Activated B cell treated with CpG ODN at 0.5 μM for 24 hours (primary cell): ENCODE data around the gene RTF2. TPM values are rescaled to one million over a fixed set of nuclear protein-coding genes. Genes with fewer than 3 reads are reported as not detected.

Experiments
- ATAC-seq: fragments of 200-7000 bp; cut with Tn5 transposase; one replicate; pipeline ENCODE4 v1.10.0; 2021; ENCODE audit warnings: low read depth, mild to moderate bottlenecking, moderate library complexity
- CTCF ChIA-PET: fragments of 350-600 bp; sonication (Branson Sonifier 250); formaldehyde crosslinking; loops from one replicate; lab custom pipeline; 2021; ENCODE audit warnings: antibody characterized with exemption; lab: Charles Lee
- POLR2A ChIA-PET: fragments of 350-600 bp; sonication (Branson Sonifier 250); formaldehyde crosslinking; loops from one replicate; lab custom pipeline; 2021; ENCODE audit warnings: antibody characterized with exemption; lab: Charles Lee
- DNase-seq: peaks from one replicate; pipeline ENCODE4 v3.0.0; 2022
- H3K27ac Mint-ChIP-seq: one replicate; pipeline ENCODE4 v1.8.0; 2020; ENCODE audit warnings: mixed read lengths
- H3K27me3 Mint-ChIP-seq: one replicate; pipeline ENCODE4 v1.8.0; 2021; ENCODE audit warnings: mixed read lengths
- H3K36me3 Mint-ChIP-seq: one replicate; pipeline ENCODE4 v1.8.0; 2021; ENCODE audit warnings: low read depth, mixed read lengths
- H3K4me1 Mint-ChIP-seq: one replicate; pipeline ENCODE4 v1.8.0; 2021; ENCODE audit warnings: mixed read lengths
- H3K4me3 Mint-ChIP-seq: one replicate; pipeline ENCODE4 v1.8.0; 2020; ENCODE audit warnings: mild to moderate bottlenecking, mixed read lengths
- H3K9me3 Mint-ChIP-seq: one replicate; pipeline ENCODE4 v1.8.0; 2020; ENCODE audit warnings: mixed read lengths
- intact Hi-C: fragments of 100-400 bp; cut with micrococcal nuclease; formaldehyde crosslinking; loops from one replicate; pipeline ENCODE4 v1.15.1; 2024
- total RNA-seq: library from RNA; stranded (reverse); gene quantifications from 2 replicates; pipeline ENCODE4 v1.2.3, GENCODE V29; 2022
- TF ChIP-seq, protein P1 (sequence below): fragments of 200-600 bp; IDR thresholded peaks from one replicate; pipeline ENCODE4 v1.8.0; 2022; ENCODE audit warnings: antibody characterized with exemption, mild to moderate bottlenecking

The RTF2 gene
- total RNA-seq, 1 donor from 2014 or later, result 81.1 TPM

DNA sequence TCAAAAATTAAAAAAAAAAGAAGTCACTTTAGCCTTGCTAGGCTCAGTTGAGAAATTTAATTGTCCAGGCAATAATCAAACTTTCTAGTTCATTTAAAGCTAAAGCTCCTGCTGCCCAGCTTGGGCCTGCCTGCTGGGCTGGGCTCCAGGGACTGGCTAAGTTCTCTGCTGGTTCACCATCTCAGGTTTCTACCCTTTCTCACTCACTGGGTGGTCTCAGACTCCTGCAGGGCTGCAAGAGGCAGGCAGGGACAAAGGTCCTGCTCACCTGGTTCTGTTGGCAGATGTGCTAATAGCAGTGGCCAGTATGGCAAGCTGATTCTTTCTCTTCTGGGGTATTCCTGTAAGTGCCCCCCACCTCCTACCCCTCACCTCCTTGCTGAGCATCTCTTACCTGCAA, 21.2 kb upstream of the RTF2 start:
- no peaks in the 10 kb centered on the region for H3K9me3 Mint-ChIP-seq
- no peak for ATAC-seq
- no peak overlapping the region for H3K4me3 Mint-ChIP-seq
- H3K4me1 Mint-ChIP-seq, result peaks cover 3% of the 10 kb centered on the region
- H3K36me3 Mint-ChIP-seq, result no peaks in the 10 kb centered on the region
- TF ChIP-seq, protein P1, sequence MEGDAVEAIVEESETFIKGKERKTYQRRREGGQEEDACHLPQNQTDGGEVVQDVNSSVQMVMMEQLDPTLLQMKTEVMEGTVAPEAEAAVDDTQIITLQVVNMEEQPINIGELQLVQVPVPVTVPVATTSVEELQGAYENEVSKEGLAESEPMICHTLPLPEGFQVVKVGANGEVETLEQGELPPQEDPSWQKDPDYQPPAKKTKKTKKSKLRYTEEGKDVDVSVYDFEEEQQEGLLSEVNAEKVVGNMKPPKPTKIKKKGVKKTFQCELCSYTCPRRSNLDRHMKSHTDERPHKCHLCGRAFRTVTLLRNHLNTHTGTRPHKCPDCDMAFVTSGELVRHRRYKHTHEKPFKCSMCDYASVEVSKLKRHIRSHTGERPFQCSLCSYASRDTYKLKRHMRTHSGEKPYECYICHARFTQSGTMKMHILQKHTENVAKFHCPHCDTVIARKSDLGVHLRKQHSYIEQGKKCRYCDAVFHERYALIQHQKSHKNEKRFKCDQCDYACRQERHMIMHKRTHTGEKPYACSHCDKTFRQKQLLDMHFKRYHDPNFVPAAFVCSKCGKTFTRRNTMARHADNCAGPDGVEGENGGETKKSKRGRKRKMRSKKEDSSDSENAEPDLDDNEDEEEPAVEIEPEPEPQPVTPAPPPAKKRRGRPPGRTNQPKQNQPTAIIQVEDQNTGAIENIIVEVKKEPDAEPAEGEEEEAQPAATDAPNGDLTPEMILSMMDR, result no peak
- CTCF ChIA-PET, result no interaction called here
- no peak for DNase-seq
- intact Hi-C loops, result no loop called here
- peaks cover 3% of the 10 kb centered on the region for H3K27me3 Mint-ChIP-seq
- POLR2A ChIA-PET, result interaction anchor here (0.6 kb wide), 1 partner anchor 16 kb away, joined by 3 read pairs; no protein-coding TSS in a partner anchor
- H3K27ac Mint-ChIP-seq, result no peak overlapping the region

DNA sequence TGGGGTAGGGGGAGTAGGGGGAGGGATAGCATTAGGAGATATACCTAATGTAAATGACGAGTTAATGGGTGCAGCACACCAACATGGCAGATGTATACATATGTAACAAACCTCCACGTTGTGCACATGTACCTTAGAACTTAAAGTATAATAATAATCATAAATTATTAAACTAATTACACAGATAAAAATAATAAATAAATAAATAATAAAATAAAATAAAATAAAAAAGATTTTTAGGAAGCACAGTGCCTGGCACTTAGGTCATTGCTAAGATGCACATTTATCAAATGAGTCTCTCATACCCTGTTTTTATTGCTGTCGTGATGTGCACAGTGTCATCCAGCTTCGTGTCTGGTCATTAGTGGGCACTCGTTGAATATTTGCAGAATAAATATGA, 19.0 kb upstream of the RTF2 start:
- intact Hi-C loops, result no loop called here
- TF ChIP-seq, protein P1, result no peak
- Mint-ChIP-seq H3K36me3 (no peaks in the 10 kb centered on the region), H3K4me1 (peaks cover 14% of the 10 kb centered on the region), H3K4me3 (no peak overlapping the region), H3K27ac (no peak overlapping the region), H3K9me3 (no peaks in the 10 kb centered on the region), H3K27me3 (peaks cover 3% of the 10 kb centered on the region)
- ATAC-seq (no peak), DNase-seq (no peak)
- ChIA-PET POLR2A (no interaction called here), CTCF (no interaction called here)

DNA sequence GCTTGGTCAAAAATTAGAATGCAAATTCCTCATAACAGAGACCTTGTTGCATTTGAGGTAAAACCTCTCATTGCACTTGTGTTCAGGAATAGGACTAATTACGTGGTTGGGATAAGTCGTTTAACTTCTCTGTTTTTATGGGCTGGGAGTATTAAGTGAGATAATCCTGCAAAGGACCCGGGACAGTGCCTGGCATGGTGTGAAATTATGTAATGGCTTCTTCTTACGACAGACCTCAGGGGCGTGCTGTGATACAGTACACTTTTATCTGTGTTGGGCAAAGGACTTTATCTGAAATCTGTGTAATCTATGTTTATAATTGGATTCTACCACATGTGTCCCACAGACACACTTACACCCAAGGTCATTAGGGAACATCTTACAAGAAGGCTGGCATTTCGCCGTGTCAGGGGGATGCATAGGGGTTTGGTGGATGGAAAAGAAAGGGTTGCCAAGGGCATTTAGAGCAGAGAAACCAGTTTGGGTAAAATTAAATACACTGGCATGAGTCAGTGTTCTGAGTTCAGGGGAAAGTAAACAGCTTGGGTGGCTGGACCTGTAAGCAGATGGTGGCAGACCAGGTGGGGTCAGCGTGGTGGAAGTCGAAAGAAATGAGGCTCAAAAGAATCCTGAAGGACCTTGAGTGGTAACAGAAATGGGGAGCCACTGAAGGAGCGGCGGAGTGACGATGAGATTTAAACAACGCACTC, 17.2 kb upstream of the RTF2 start:
- H3K9me3 Mint-ChIP-seq, result no peaks in the 10 kb centered on the region
- H3K4me1 Mint-ChIP-seq, result peaks cover 14% of the 10 kb centered on the region
- no peak overlapping the region for H3K4me3 Mint-ChIP-seq
- DNase-seq, result no peak
- intact Hi-C loops, result no loop called here
- no peaks in the 10 kb centered on the region for H3K27me3 Mint-ChIP-seq
- H3K36me3 Mint-ChIP-seq, result no peaks in the 10 kb centered on the region
- ATAC-seq, result no peak
- CTCF ChIA-PET, result no interaction called here
- TF ChIP-seq, protein P1, result no peak
- no peak overlapping the region for H3K27ac Mint-ChIP-seq
- POLR2A ChIA-PET, result no interaction called here

DNA sequence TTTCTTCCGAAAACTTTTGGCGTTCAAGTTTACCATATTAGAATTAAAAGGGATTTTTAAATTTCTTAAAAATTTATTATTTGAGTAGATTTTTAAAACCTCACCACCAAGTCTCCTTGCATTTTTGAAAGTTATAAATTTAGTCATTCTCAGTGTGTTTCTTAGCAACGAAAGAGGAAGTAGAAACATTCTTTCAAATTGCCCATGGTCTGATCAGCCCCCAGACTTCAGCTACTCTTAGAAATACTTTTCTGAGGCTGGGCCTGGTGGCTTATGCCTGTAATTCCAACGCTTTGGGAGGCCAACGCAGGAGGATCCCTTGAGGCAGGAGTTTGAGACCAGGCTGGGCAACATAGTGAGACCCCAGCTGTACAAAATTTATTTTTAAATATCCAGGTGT, 15.1 kb upstream of the RTF2 start:
- ChIA-PET POLR2A (interaction anchor here (1.0 kb wide), 1 partner anchor 13 kb away, joined by 3 read pairs; no protein-coding TSS in a partner anchor), CTCF (no interaction called here)
- ATAC-seq (peak; percentile 75), DNase-seq (no peak)
- Mint-ChIP-seq H3K36me3 (no peaks in the 10 kb centered on the region), H3K27me3 (no peaks in the 10 kb centered on the region), H3K4me3 (peak overlapping the region; percentile 15), H3K27ac (peak overlapping the region; percentile 84), H3K4me1 (peaks cover 14% of the 10 kb centered on the region), H3K9me3 (no peaks in the 10 kb centered on the region)
- intact Hi-C loops, result loop anchor here (1.0 kb wide), 2 partner anchors 15 to 61 kb away; partner anchors contain the start of genes AURKA, CSTF1 and RTF2
- TF ChIP-seq, protein P1, result no peak

DNA sequence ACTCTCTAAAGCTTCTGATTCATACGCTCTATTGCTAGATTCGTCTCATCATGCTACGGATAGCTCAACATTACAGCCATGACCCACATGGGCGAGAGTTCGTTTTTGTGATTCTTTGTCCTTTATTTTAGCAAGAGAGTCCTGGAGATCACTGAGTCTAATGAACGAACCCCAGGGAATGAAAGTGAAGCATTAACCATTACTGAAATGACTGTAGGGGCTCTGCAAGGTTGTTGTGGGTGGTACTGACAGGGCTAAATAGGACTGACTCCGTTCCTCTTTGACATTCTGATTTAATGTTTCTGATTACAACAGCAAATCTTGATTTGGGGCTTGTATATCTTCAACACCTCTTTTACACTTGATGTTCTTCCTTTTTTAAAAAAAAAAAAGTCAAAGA, 13.7 kb upstream of the RTF2 start:
- peak; percentile 25 for ATAC-seq
- intact Hi-C loops, result no loop called here
- ChIA-PET POLR2A (no interaction called here), CTCF (no interaction called here)
- Mint-ChIP-seq H3K4me1 (peaks cover 14% of the 10 kb centered on the region), H3K4me3 (no peak overlapping the region), H3K36me3 (no peaks in the 10 kb centered on the region), H3K27me3 (no peaks in the 10 kb centered on the region), H3K27ac (no peak overlapping the region), H3K9me3 (no peaks in the 10 kb centered on the region)
- TF ChIP-seq, protein P1, result no peak
- no peak for DNase-seq
